GM18909 (cell line): ENCODE measurements around the gene SYPL2.
"Not testable (repeated sequence)": the region's sequence is repeated elsewhere in the genome, so short reads cannot be mapped to it uniquely, and the experiment has no call there.

Source experiments
- ATAC-seq: cut with Tn5 transposase; IDR thresholded peaks from one replicate; pipeline ENCODE4 v1.9.1; 2021; ENCODE audit warnings: mild to moderate bottlenecking; ENCODE audit not compliant: unreplicated experiment, poor library complexity

The SYPL2 gene

DNA sequence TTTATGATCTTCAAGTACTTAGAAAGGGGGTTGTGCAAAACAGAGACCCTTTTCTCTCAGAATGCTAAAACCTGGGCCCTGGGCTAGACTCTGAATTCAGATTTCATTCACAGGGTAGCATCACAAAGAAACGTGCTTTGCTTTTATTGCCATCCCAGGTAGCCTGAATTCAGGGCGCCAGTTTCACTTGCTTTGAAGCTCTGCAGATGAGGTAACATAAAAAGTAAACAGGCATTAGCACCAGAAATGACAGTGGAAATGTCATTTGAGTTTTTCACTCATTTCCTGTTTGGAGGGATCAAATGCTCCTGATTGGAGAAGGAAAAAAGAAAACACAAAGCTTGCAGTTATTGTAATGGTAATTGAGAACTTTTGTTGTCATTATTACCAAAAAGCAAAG is 2.6 kb downstream of the SYPL2 start:
- ATAC-seq: no peak

DNA sequence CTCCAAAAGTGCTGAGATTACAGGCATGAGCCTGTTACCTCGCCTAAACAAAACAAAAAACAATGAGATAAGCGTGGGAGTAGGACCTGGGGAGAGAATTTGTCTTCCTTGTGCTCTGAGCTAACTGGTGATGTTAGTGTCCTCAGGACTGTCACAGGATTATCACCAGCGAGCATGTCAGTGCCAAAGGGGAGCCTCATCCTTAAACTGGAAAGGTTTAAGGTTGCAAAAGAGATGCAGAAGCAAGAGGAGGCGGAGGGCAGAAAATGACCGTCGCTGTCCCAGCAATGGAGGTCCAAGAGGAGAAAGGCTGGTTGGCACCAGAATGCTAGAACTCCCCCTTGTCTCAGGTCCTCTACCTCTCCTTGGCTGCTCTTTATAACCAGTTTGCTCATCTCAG is 3.9 kb downstream of the SYPL2 start:
- ATAC-seq: no peak

DNA sequence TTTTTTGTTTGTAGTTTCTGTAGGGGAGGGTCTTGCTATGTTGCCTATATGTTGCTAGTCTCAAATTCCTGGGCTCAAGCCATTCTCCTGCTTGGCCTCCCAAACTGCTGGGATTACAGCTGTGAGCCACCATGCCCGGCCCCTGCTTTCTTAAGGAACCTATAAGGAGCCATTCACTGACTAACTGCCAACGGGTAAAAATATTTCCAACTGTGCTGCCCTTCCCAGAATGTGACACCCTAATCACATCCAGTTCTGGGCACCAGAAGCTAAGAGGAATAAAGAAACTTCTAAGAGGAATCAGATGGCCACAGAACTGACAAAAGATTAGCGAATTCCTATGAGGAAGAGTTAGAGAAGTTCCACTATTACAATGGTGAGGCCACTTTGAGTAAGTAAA is 6.4 kb downstream of the SYPL2 start:
- ATAC-seq: no peak

DNA sequence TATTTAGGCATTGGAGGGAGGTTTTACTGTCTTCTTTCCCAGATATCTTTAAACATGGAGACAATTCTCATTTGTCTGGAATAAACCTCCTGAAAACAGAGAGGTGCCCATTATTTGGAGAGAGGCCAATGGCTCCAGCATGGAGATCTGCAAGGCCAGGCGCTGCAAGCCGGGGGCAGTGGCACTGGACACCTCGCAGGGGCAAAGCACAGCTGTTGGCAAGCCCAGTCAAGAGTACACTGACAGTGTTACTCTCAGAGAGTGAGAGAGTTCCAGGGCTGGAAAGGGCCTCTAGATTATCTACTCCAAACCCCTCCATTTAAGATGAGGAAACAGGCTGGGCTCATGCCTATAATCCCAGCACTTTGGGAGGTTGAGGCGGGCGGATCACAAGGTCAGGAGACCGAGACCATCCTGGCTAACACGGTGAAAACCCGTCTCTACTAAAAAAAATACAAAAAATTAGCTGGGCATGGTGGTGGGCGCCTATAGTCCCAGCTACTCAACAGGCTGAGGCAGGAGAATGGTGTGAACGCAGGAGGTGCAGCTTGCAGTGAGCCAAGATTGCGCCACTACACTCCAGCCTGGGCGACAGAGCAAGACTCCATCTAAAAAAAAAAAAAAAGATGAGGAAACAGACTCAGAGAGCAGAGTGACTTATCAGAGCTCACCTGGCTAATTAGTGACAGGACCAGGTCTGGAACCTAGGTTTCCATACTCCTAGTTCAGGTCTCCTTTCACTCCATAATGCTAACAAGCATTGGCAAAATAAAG is 7.1 kb downstream of the SYPL2 start:
- not testable (repeated sequence) for ATAC-seq

DNA sequence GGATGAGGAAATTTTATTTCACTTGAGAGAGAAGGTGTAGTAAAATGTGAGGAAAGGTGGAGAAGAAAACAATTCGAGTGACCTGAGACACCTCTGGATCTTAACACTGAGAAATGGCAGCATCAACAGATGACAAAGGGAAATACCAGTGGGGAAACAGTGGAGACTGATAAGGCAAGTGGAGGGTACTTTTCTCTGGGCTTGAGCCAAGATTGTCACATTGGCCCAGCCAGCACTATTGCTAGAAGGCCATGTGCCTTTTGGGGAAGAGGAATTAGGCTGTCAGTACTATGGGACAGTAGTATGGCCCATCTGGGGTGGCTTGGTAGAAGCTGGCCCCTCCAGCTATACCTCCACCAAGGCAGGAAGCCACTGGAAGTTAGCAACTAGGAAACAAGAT is 8.4 kb downstream of the SYPL2 start:
- ATAC-seq: no peak

DNA sequence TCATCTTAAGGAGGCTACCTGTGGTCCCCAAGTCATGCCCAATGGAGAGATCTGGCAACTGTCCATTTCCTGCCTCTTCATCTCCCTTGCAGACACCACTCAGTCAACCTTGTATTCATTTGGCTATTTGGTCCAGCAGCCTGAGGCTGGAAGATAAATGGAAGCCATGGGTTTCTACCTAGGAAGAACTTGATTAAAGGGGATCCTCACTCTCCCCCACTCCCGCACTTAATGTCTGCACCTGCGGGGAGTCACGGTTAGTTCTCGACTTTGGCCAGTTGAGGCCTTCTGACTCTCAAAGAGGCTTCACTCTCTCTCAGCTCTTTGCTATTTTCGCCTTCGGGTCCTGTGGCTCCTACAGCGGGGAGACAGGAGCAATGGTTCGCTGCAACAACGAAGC is 8.9 kb downstream of the SYPL2 start:
- no peak for ATAC-seq

DNA sequence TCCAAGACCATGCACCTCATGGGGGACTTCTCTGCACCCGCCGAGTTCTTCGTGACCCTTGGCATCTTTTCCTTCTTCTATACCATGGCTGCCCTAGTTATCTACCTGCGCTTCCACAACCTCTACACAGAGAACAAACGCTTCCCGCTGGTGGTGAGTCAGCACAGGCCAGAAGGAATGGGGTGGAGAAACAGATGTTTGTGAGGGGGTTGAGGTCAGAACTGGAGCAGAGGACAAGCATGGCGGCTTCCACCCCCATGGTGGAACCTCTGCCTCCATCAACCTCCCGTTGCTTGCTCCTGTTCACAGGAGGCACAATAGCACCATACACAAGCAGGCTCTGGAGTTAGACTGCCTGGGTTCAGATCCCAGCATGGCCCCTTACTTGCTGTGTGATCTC is 10.5 kb downstream of the SYPL2 start:
- no peak for ATAC-seq

DNA sequence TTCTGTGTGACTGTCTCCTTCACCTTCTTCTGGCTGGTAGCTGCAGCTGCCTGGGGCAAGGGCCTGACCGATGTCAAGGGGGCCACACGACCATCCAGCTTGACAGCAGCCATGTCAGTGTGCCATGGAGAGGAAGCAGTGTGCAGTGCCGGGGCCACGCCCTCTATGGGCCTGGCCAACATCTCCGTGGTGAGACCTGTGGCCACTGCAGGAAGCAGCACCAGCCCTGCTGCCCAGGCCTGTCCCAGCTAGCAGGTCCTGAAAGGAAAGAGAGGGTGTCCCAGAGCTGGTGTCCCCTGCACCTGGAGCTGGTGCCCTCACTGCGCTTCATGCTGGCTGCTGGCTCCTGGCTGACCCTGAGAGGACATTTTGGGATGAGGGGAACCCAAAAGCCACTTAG is 11.5 kb downstream of the SYPL2 start:
- ATAC-seq: no peak

DNA sequence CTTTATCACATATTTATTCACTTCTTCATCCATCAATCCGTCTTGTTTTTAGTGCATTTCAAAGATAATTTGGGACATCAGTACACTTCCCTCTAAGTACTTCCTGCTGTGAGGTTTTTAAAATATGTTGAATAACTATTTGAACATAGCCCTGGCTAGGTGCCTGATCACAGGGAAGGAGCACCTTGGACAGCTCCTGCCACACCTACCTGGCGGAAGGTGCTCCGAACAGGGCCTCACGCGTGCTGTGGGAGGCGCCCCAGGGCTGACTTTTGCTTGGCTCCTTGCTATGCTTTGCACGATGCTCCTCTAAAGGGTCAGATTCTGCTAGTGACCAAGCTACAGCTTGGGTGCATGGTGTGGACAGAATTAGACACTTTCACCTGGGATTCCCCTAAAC is 12.5 kb downstream of the SYPL2 start:
- no peak for ATAC-seq

DNA sequence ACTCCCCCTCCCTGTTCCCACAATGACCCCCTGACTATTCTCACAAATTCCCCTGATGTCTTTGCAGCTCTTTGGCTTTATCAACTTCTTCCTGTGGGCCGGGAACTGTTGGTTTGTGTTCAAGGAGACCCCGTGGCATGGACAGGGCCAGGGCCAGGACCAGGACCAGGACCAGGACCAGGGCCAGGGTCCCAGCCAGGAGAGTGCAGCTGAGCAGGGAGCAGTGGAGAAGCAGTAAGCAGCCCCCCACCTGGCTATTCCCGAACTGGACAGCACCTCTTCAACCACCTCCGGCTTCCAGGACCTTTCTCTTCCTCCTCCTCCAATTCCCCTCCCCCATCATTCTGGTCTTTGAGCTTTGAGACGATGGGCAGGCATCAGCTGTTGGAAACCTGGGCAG is 13.0 kb downstream of the SYPL2 start:
- no peak for ATAC-seq

DNA sequence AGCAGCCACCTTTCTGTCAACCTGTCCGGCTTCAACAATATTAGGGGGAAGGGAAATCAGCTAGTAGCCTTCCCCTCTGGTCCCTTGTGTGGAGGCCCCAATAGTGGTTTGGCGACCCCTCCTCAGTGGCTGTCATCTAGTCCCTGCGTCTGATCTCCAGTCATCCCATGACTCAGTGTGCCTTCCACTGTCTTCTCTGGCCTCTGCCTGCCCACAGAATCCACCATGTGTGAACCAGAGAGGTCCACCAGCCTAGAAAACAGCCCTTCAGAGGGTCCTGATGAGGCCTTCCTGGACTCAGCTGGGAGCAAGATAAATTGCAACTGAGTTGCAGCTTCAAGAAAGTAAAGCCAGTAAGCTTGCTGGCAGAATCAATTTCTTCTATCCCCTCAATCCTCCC is 13.6 kb downstream of the SYPL2 start:
- ATAC-seq: no peak

DNA sequence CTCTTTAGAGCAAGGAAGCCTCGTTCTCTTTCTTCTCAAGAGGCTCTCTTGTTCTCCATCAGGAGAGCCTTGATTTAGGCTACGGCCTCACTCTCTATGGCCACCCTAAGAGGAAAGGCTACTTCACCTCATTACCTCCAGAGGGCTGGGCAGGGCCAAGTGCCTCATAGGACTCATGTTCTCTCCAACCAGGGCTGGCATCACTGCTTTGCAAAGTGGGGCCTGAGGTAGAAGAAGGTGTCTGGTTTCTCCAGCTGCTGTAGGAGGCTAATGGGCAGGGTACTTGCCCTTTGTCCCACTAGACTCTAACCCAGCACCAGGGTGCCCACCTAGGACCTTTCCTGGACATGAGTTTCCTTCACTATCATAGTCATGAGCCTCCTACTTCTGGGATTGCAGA is 15.3 kb downstream of the SYPL2 start:
- ATAC-seq: no peak

DNA sequence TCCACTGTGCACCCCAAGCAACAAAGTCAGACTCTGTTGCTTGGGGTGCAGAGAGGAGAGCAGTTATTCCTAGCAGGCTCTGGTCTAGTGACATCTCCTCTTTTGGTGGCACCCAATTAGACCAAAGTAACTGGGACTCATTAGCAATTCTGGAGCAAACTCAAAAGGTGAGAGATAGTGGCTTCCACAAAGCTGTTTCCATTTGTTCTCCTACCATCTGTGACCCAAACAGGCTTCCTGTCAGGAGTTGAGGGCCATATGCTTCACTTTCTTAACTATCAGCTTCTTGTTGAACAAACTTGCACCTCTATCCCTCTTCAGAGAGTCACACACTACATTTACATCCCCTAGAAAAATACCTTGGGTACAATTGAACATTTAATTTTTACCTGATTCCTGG is 15.9 kb downstream of the SYPL2 start:
- ATAC-seq: no peak

DNA sequence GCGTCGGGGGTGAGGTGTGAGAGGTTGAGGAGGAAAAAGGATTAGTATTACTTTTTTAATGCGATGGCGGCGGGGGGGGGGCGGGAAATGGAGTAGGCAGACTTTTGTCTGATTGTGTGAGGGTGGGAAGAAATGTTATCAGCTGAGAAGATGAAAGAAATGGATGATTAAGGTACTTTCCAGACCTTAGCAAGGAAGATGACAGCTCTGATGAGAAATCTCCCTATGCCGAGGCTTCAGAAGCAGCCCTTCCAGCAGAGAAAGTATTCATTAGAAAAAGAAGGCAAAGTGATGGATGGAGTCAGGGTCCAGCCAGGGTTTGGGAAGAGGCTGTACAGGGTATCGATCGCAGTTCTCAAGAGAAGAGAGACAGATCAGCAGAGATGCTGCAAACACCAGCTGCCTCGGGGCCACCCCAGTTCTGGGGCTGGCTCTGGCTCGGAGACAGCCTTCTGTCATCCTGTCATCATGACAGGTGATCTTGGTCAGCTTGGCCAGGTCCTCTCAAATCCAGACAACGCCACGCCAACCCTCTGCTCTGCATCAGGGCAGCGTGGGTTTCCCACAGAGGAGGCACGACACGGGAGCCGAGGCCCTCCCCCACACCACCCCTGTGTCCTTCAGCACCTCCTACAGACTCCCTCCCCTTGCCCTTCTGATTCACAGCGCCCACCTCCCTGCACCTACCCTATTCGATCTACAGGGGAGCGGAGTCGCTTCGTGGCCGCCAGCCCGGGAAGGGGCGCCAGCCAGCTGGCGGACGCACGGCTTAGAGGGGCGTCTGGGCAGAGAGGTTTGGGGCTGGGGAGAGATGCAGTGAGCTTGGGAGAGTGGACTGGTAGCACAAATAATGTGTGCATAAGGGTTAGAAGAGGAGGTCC is 16.7 kb downstream of the SYPL2 start:
- peak; percentile 23 for ATAC-seq

DNA sequence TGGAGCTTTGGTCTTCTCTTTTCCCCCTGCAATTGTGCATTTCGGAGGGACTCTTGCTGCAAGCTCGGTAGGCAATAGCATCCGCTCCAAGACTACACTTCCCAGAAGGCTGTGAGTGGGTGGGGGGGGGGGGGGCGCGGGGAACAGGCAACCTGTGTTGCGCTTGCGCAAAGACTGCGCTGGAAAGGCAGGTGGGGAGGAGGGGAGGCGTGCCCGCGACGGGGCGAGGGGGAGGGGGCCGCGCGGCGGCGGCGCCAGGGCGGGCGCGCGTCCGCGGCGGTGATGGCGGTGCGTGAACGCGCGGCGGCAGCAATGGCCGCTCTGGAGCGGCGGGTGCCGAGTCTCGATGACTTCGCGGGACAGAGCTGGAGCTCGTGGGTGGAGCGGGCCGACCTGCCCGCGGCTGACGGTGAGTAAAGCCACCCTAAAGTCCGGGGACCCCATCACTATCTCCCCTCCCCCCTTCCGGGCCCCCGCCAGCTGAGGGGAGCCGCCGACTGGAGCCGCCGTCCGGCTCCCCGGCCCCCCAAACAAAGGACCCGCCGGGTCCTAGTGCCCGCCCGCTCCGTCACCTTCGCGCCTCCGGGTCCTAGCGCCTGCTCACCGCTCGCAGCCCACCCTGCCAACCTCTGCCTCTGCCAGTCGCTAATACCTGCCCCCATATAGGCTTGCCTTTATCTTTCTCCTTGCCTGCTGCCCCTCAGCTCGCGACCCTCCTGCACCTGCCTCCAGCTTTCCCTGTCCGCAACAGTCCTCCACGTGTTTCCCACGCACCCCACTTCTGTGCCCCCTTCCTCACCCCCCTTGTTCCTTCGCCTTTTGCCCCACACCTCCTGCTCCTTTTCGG is 17.5 kb downstream of the SYPL2 start, which contains the start of gene ATXN7L2:
ATXN7L2 (plus strand) TSS at position 234 of the 847 bp plus-strand sequence; CDS start at position 283, 49 bp downstream.
- peak; percentile 75 for ATAC-seq

DNA sequence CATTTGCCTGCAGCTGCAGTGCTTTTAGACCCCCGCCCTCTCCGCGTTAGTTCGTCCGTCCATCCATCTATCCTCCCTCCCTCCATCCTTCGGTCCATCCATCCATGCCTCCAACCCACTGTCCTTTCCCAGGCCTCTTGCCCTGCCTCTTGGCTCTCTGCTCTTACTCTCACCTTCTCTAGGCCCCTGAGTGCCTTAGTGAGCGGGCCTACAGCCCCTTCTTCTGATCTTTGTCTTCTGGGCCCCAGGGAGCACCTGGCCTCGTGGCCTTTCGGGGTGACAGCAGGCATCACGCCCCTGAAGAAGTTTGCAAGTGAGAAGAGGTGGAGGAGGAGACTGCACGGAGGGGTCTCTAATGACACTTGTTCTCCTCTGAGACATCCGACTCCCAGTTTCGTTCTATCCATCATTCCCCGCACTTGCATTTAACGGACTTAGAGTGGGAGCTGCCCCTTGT is 18.2 kb downstream of the SYPL2 start:
- ATAC-seq: no peak

DNA sequence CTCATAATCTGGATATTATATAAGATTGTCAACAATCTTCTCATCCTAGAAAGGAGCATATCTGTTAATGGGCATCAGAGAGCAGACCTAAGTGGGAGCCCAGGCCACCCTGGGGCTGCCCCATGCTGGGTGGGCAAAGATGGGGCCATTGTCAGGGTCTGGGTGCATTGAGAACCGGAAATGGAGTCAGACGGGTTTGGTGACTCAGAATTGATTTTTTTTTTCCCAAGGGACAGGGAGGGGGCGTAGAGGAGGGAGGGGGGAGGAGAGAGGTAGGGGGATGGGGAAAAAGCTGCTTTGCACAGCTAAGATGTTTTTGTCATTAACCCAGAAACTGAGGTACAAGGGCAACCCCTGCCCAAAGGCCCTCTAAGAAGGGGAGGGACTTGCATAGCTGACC is 18.7 kb downstream of the SYPL2 start:
- no peak for ATAC-seq

DNA sequence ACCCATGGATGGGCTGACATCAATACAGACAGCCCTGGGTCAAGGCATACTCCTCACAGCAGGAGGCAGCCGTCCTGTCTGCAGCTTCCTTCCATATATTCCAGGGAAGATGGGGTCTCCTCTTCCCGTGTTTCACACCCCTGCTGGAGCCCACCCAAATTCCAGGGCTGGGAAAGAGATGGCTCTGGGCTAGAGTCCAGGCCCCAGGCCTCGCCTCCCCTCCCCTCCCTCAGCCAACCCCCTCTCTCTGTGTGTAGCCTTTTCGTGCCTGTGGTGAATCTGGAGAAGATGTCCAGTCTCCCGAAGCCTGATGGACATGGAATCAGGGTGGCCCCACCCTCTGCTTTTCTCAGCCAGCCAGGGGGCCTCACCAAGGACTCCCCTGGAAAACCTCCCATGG is 20.9 kb downstream of the SYPL2 start:
- no peak for ATAC-seq

DNA sequence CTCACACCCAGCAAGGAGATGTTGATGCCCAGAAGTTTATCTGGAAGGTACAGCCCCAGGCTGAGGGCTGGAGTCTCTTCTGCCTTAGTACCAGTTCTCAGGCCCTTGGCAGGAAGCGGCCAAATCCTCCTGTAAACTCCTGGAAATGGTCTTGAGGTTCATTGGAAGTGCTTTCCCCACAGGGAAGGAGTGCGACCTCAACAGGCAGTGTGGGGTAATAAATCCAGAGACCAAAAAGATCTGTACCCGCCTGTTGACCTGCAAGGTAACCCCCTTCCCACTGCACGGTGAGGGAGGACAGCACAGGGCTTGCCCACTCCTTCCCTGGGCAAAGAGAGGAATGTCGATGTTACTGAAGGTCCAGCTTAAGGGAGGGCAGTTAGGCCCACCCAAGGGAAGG is 21.9 kb downstream of the SYPL2 start:
- ATAC-seq: no peak

DNA sequence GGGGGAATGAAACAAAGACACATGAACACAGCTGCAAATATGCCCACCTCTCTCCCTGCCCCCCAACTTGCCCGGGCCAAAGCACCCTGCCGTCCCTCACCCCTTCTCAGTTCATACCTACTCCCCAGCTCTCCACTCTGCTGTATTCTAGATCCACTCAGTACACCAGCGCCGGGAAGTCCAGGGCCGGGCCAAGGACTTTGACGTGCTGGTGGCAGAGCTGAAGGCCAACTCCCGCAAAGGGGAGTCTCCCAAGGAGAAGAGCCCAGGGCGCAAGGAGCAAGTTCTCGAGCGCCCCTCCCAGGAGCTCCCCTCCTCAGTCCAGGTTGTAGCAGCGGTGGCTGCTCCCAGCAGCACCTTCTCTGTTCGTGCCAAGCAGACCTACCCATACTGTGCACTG is 22.4 kb downstream of the SYPL2 start:
- no peak for ATAC-seq
